ENCODE data around the gene AHNAK.

DNA sequence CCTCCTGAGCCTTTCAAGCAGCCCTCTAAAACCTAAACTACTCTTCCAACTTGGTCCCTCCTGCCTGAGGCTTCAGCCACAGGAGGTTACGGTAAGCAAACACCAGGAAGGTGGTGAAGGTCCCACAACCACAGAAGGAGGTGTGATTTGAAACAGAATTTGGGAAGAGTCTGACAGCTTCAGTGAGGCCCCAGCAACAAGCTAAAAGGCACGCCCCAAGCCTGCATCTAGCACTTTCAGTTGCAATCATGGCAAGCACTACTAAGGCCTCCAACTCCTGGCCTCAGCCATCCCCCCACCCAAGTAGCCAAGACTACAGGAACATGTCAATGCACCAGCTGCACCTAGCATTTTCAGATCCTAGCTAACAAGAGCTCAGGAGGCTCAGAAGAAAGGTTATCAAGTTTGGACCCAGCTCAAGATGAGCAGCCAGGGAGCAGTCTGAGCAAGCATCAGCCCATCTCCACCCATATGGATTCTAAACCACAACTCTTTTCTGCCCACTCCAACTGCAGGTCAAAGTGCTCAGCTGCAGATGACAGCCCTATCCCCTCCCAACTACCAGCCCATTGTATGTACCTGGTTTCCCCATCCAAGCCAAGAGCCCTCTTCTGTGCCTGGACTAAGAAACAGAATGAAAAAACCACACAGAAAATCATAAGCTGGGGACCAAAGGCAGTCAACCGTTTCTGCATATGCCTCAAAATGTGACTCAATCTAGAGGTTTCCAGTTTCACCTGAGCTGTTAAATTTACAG is 10.4 kb upstream of the AHNAK start:
- TF ChIP-seq, protein P1, sequence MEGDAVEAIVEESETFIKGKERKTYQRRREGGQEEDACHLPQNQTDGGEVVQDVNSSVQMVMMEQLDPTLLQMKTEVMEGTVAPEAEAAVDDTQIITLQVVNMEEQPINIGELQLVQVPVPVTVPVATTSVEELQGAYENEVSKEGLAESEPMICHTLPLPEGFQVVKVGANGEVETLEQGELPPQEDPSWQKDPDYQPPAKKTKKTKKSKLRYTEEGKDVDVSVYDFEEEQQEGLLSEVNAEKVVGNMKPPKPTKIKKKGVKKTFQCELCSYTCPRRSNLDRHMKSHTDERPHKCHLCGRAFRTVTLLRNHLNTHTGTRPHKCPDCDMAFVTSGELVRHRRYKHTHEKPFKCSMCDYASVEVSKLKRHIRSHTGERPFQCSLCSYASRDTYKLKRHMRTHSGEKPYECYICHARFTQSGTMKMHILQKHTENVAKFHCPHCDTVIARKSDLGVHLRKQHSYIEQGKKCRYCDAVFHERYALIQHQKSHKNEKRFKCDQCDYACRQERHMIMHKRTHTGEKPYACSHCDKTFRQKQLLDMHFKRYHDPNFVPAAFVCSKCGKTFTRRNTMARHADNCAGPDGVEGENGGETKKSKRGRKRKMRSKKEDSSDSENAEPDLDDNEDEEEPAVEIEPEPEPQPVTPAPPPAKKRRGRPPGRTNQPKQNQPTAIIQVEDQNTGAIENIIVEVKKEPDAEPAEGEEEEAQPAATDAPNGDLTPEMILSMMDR (IDR thresholded peaks at IDR 0.05; ENCODE audit: low read depth, low read length, missing input control): no peak
- TF ChIP-seq EGR1 (IDR thresholded peaks at IDR 0.05; ENCODE audit: low read depth in 2 of 2) (no peak), RAD21 (IDR thresholded peaks at IDR 0.05) (no peak), TAF1 (conservative IDR thresholded peaks at IDR 0.05) (no peak), GABPA (IDR thresholded peaks at IDR 0.05 in 1 of 2, conservative IDR thresholded peaks at IDR 0.05 in 1 of 2) (no peak), SP1 (IDR thresholded peaks at IDR 0.05) (no peak), NR2F2 (IDR thresholded peaks at IDR 0.05) (no peak), YY1 (IDR thresholded peaks at IDR 0.05) (no peak), JUND (IDR thresholded peaks at IDR 0.05) (no peak), FOXA1 (IDR thresholded peaks at IDR 0.05) (no peak), HNF4A (conservative IDR thresholded peaks at IDR 0.05) (no peak)
- TF ChIP-seq, protein P2, sequence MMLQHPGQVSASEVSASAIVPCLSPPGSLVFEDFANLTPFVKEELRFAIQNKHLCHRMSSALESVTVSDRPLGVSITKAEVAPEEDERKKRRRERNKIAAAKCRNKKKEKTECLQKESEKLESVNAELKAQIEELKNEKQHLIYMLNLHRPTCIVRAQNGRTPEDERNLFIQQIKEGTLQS (IDR thresholded peaks at IDR 0.05): no peak
- TF ChIP-seq, protein P3, sequence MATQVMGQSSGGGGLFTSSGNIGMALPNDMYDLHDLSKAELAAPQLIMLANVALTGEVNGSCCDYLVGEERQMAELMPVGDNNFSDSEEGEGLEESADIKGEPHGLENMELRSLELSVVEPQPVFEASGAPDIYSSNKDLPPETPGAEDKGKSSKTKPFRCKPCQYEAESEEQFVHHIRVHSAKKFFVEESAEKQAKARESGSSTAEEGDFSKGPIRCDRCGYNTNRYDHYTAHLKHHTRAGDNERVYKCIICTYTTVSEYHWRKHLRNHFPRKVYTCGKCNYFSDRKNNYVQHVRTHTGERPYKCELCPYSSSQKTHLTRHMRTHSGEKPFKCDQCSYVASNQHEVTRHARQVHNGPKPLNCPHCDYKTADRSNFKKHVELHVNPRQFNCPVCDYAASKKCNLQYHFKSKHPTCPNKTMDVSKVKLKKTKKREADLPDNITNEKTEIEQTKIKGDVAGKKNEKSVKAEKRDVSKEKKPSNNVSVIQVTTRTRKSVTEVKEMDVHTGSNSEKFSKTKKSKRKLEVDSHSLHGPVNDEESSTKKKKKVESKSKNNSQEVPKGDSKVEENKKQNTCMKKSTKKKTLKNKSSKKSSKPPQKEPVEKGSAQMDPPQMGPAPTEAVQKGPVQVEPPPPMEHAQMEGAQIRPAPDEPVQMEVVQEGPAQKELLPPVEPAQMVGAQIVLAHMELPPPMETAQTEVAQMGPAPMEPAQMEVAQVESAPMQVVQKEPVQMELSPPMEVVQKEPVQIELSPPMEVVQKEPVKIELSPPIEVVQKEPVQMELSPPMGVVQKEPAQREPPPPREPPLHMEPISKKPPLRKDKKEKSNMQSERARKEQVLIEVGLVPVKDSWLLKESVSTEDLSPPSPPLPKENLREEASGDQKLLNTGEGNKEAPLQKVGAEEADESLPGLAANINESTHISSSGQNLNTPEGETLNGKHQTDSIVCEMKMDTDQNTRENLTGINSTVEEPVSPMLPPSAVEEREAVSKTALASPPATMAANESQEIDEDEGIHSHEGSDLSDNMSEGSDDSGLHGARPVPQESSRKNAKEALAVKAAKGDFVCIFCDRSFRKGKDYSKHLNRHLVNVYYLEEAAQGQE (IDR thresholded peaks at IDR 0.05): no peak
- TF ChIP-seq, protein P4, sequence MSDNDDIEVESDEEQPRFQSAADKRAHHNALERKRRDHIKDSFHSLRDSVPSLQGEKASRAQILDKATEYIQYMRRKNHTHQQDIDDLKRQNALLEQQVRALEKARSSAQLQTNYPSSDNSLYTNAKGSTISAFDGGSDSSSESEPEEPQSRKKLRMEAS (IDR thresholded peaks at IDR 0.05): no peak
